ENCODE measurements around the gene UXT.

Gene UXT

GRCh38 chrX:47649271-47649670, 9.7 kb downstream of the UXT start:
- DNase-seq = no peak

GRCh38 chrX:47648376-47648775, 10.6 kb downstream of the UXT start:
- peak; percentile 31 for DNase-seq

DNA sequence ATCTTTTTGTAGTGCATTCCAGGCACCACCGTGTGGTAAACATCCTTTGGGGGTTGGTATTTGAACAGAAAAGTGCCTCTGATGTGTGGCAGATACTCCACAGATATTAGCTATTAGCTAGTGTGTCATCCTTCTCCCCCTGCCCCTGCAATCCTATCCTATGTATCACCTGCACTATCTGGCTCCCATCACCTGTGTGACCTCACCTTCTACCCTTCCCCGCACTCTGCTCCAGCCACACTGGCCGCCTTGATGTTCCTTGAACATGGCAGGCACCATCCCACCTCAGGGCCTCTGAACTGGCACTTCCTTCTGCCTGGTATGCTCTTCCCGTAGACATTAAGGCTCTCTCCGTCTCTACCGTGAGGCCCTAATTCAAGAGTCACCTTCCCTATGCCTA, 12.3 kb downstream of the UXT start:
- no peak for DNase-seq

GRCh38 chrX:47645530-47645929, 13.4 kb downstream of the UXT start:
- DNase-seq = no peak

GRCh38 chrX:47644557-47645091, 14.4 kb downstream of the UXT start:
- DNase-seq = peak; percentile 26

- DNase-seq = peak; percentile 4
Observed at GRCh38 chrX:47643926-47644325, 15.1 kb downstream of the UXT start.

DNA sequence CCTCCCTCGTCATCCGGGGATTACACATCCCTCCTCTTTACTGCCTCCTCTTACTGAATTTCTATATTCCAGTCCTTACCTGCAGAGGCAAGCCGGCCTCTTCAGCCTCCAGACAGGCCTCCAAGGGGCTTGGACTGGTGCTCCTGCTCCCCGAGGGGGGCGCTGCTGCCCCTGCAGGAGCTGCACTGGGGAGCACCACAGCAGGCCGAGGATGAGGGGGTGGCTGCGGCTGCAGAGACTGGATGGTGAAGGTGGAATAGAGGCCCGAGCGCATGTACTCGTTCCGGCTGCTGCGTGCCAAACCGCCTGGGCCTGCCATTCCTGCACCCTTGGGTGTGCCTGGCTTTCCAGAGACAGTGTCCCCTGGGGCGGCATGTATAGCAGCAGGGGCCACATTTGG, 20.2 kb downstream of the UXT start:
- DNase-seq = no peak

DNA sequence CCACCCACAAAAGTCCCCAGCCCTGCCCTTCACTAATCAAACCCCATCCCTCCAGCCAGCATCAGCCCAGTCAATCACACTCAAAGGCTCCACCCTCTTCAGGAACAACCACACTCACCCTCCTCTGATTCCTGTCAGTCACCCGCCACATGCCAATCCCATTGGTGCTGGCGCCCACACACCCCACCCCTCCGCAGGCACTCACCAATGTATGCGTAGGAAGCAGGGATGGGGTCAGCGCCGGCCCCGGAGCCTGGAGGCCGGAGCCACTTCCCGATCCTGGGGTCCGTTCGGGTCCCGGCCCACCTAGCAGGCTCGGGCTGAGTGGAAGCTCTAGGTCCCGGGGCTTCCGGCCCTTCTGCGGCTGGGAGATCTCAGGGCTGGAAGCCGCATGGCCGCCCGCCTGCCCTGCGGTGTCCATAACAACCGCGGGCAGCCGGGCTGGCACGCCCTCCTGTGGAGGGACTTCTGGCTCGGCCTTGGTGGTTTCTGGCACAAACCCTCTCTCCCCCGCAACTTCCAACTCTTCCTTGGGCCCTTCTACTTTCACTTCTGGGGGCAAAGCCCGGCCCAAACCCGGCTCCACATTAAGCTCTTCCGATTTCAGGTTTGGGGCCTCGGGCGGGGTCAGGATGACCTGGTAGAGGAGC, 21.3 kb downstream of the UXT start:
- DNase-seq = no peak

DNA sequence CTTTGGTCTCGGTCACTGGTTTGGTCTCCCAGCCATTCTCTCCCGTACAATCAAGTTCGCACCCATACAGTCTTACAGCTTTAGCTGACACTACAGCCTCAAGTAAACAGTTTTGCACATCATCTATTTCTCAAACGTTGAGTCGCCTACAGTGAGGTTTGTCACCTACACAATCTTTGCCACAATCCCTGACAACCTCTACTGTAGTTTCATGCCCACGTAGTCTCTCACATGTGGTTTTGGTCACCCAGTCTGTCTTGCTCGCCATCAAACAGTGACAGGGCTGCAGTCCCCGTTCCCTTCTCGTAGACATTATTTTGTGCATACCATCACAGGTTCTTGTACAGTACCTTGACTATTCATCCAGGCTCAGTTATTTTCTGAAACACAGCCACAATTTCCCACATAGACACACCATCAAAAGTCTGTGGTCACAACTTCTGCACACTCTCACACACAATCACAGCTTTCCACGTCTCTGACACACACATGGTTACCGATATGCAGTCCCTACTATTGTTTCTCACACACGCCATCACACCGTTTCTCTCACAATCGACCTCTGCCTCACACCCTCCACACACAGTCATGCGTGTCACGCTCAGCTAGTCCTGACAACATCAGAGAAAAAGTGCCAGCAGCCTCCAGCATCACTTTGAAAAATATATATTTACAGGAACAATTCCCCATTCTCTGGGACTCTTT, 24.0 kb downstream of the UXT start:
- no peak for DNase-seq

DNA sequence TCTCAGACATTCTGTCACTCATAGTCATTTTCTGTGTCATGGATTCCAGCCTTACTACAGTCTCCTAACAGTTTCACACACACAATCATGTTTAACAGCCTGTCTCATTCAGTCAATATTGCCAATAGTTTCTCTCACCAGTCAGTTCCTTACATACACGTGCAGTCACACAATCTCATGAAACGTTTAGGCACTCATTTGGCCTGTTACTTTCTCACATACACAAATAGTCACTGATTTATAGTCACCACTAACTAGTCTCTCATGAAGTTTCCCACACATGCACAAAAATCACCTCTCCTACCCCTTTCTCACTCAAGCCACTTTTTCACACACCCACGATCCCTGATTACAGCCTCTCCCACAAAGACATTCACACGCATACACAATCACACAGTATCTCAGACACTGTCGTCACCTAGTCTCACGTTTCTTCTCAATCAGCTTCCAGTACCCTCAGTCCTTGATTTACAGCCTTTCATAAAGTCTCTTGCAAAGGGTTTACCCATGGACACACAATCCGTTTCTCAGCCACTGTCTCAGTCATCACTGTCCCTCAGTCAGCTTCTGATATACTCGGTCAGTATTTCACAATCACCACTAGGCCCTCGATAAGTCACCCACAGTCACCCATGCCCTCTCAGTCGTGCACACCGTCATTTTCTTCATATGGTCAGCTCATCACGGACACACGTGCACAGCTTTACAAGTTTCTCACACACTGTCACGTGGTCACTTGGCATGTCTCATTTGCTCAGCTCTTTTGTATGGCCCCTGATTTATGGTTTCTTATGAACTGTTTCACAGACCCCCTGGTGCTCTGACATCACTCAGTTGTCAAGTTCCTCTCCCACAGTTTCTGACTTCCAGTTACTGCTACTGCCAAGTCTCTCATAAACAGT, 25.0 kb downstream of the UXT start:
- no peak for DNase-seq

GRCh38 chrX:47632666-47633065, 26.3 kb downstream of the UXT start:
- DNase-seq = no peak

DNA sequence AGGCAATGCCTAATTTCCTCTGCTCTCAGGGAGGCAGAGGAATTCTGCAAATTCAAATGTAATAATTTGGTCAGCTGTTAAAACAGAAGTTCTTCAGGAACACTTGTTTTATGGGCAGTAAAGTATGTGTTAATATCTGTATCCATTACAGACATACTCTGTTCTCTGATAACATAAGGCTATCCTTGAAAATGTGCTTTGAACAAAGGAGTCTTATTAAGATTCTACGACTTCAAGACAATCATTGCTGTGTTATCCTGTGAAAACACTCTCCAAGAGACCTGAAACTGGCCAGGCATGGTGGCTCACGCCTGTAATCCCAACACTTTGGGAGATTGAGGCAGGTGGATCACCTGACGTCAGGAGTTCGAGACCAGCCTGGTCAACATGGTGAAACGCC, 27.3 kb downstream of the UXT start:
- DNase-seq = no peak

DNA sequence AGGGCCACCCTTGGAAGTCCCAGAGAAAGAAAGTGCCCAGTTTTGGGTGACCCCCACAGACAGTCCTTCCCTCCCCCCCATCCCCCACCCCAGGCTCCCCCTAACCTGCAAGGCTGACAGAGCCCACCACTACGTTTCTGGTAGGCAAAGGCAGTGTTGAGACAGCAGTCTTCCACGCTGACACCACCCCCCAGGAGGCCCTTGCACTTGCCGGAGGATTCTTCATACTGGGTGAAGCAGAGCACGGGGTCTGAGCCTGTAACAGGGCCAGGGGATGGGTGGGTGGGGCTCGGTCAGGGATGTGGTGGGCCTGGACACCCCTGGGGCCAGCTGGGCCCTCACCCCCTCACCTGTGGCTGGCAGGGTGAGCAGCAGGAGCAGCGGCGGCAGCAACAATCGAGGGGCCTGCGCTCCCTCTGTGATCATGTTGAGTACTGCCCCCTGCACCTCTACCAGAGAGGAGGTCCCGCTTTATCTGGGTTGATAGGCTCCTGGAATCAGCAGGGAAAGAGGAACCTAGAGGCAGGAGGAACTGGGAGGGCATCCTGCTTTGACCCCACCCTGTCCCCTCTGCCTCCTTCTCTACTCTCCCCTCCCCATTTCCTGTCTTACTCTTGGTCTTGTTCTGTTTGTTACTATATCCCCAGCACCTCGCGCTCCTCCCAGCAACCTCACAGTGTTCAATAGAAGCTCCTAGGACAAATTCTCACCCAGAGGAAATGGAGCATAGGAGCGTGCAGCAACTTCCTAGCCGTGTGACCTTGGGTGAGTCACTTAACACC, 29.4 kb downstream of the UXT start, which contains the start of gene CFP:
CFP (minus strand) TSS at position 512 of the 782 bp plus-strand sequence; CDS start at position 426, 86 bp downstream.
- DNase-seq = no peak

DNA sequence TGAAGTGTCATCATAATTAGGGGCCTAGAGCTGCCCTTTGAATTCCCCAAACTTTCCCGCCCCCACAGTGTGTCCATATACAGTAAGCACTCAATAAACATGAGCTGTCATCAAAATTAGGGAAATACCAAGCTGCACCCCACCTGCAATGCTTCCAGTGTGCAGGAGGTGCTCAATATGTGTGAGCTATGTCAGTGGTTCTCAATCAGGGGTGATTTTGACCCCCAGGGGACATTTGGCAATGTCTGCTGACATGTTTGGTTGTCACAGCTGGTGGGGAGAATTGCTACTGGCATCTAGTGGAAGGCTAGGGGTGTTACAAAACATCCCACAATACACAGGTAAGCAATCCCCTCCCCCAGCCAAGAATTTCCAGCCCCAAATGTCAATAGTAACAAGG, 30.0 kb downstream of the UXT start:
- no peak for DNase-seq

GRCh38 chrX:47625365-47625764, 33.6 kb downstream of the UXT start:
- no peak for DNase-seq

DNA sequence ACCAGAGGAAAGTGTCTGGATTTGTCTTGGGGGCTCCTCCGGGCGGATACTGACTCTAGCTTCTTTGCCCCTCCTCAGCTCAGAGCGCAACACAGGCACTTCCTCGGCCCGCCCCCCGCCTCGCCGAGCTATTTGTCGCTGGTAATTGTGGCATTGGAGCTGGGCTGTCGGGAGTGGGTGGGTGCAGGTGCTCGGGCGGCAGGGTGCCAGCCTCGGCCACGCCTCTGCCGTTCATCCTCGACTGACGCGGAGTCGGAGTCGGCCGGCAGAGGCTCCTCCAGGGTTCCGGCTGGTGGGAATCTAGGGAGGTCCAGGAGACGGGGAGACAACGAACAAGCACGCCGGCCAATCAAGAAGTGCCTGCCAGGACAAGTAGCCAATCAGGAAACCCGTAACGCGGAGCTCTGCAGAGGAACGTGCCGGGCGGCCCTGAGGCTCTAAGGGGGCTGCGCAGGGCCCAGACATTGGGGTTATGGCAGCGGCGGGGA, 35.4 kb downstream of the UXT start:
- peak; percentile 71 for DNase-seq

- DNase-seq = no peak
Observed at GRCh38 chrX:47621851-47622250, 37.1 kb downstream of the UXT start.

DNA sequence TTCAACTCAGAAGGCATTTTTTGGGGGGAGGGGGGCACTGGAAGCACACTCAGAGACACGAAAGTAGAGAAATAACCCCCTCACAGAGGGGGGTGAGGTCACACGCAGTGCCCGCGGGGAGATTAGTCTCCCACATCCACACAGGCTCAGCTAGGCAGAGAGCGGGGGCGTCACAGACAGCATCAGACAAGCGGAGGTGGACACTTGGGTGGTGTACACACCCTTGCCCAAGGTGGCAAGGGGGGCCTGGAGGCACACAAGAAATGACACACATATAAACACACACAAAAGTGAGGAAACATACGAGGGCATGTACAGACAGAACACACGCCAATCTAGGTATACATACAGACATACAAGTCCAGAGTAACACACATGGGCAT, 38.7 kb downstream of the UXT start:
- no peak for DNase-seq

DNA sequence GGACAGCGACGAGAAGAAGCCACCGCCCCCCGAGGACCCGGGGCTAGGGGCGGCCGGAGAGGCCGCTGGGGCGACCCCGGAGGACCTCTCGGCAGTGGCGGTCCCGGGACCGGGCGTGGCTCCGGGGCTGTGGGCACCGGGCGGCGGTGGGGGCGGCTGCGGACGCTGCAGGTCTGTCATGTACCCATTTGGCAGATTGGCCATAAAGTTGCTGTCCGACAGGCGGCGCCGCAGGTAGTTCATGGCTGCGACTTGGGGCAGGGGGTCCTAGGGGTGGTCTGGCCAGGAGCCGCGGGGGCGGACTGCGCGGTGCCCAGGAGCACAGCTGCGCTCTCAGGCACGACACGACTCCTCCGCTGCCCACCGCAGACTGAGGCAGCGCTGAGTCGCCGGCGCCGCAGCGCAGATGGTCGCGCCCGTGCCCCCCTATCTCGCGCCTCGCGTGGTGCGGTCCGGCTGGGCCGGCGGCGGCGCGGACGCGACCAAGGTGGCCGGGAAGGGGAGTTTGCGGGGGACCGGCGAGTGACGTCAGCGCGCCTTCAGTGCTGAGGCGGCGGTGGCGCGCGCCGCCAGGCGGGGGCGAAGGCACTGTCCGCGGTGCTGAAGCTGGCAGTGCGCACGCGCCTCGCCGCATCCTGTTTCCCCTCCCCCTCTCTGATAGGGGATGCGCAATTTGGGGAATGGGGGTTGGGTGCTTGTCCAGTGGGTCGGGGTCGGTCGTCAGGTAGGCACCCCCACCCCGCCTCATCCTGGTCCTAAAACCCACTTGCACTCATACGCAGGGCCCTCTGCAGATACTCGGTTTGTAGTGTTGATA, 39.3 kb downstream of the UXT start, which contains the start of gene SYN1:
SYN1 (minus strand) TSS at position 372 of the 817 bp plus-strand sequence; CDS start at position 243, 129 bp downstream.
- DNase-seq = peak; percentile 67

- no peak for DNase-seq
Observed at GRCh38 chrX:47618923-47619485, 40.0 kb downstream of the UXT start.

DNA sequence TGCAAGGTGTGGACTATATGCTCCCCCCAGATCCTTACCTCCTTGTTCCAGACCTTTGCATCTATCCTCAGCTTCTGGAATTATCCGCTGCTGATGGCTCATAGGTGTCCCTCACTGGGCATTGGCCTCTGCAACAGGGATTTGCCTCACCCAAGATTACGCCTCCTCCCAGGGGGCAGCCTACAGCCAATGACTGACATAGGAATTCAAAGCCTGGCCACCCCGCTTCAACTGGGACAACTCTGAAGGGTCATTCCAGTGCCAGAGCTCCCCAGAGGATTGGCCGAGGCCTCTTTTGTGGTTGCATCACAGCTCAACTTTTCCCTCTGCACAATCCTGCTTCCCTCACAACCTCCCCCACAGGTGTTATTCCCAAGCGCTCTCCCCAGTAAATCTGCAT, 44.4 kb downstream of the UXT start:
- DNase-seq = no peak
